Cerebellar cortex (tissue), 1 donor: ENCODE data around the gene ZBTB46.
"Not testable (repeated sequence)": the region's sequence is repeated elsewhere in the genome, so short reads cannot be mapped to it uniquely, and the experiment has no call there.

Source experiments
- DNase-seq: peaks from one replicate; pipeline ENCODE4 v3.0.0-alpha.2; 2015; ENCODE audit warnings: low spot score

The ZBTB46 gene

GRCh38 chr20:63858393-63859165, 27.5 kb upstream of the ZBTB46 start:
- DNase-seq, result peak; percentile 87

GRCh38 chr20:63857764-63858392, 26.8 kb upstream of the ZBTB46 start:
- no peak for DNase-seq

GRCh38 chr20:63856098-63856511, 25.0 kb upstream of the ZBTB46 start:
- no peak for DNase-seq

GRCh38 chr20:63855363-63856097, 24.5 kb upstream of the ZBTB46 start:
- no peak for DNase-seq

- DNase-seq, result peak; percentile 71
Observed at GRCh38 chr20:63854766-63855362, 23.8 kb upstream of the ZBTB46 start.

GRCh38 chr20:63854069-63854765, 23.2 kb upstream of the ZBTB46 start:
- no peak for DNase-seq

GRCh38 chr20:63853733-63854068, 22.6 kb upstream of the ZBTB46 start:
- DNase-seq, result not testable (repeated sequence)

GRCh38 chr20:63851548-63851943, 20.5 kb upstream of the ZBTB46 start:
- not testable (repeated sequence) for DNase-seq

GRCh38 chr20:63850689-63851547, 19.9 kb upstream of the ZBTB46 start:
- DNase-seq, result no peak

GRCh38 chr20:63848003-63848911, 17.2 kb upstream of the ZBTB46 start:
- peak; percentile 93 for DNase-seq

- DNase-seq, result peak; percentile 77
Observed at GRCh38 chr20:63847237-63848002, 16.4 kb upstream of the ZBTB46 start.

GRCh38 chr20:63846888-63847236, 15.8 kb upstream of the ZBTB46 start:
- DNase-seq, result no peak

GRCh38 chr20:63846128-63846771, 15.2 kb upstream of the ZBTB46 start:
- DNase-seq, result peak; percentile 92

- DNase-seq, result no peak
Observed at GRCh38 chr20:63844511-63844991, 13.5 kb upstream of the ZBTB46 start.

GRCh38 chr20:63843778-63844177, 12.7 kb upstream of the ZBTB46 start:
- DNase-seq, result no peak

- no peak for DNase-seq
Observed at GRCh38 chr20:63843222-63843621, 12.2 kb upstream of the ZBTB46 start.

GRCh38 chr20:63842258-63842657, 11.2 kb upstream of the ZBTB46 start:
- DNase-seq, result no peak

- no peak for DNase-seq
Observed at GRCh38 chr20:63840405-63840828, 9.4 kb upstream of the ZBTB46 start.

- no peak for DNase-seq
Observed at GRCh38 chr20:63839620-63840019, 8.6 kb upstream of the ZBTB46 start.
